ENCODE results near the gene GSS. TPM values are rescaled to one million over a fixed set of nuclear protein-coding genes. Genes with fewer than 3 reads are reported as not detected.

GSS gene
- total RNA-seq, 1 donor from 2014 or later: 26.1 TPM

DNA sequence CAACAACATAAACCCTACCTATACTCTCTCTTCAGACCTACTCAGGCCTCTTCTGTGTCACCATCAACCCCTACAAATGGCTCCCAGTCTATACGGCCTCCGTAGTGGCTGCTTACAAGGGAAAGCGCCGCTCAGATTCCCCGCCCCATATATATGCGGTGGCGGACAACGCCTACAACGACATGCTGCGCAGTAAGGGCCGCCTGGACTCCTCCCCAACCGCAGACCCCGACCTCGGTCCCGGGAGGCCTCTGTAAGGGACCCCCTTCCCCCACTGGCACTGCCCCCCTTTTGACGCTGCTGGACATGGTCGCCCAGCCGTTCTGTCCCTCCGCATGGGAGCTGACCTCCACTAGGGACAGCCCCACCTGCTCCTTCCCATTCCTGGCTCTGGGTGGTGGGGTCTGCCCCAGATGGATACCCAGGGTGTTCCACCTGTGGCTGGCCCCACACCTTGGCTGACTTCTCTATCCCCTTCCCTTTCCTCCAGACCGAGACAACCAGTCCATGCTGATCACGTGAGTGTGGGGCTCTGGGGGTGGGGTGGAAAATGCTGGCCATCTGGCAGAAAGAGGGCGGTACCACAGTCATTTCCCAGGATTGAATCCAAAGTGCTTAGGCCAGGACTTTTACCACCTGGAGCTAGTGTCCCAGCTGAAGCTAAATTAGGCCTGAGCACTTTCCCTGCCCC, 25.1 kb upstream of the GSS start:
- DNase-seq (no peak), ATAC-seq (ENCODE audit: low read depth) (no peak)

GRCh38 chr20:34979366-34980153, 24.0 kb upstream of the GSS start:
- no peaks in the 10 kb centered on the region for H3K9me3 Mint-ChIP-seq
- H3K36me3 Mint-ChIP-seq (ENCODE audit: low read depth): no peaks in the 10 kb centered on the region
- ChIA-PET POLR2A (no interaction called here), CTCF (no interaction called here)
- no peak overlapping the region for H3K27ac Mint-ChIP-seq
- intact Hi-C loops (cut with micrococcal nuclease): no loop called here
- H3K4me3 Mint-ChIP-seq: no peak overlapping the region
- peaks cover 33% of the 10 kb centered on the region for H3K27me3 Mint-ChIP-seq
- TF ChIP-seq, protein P1, sequence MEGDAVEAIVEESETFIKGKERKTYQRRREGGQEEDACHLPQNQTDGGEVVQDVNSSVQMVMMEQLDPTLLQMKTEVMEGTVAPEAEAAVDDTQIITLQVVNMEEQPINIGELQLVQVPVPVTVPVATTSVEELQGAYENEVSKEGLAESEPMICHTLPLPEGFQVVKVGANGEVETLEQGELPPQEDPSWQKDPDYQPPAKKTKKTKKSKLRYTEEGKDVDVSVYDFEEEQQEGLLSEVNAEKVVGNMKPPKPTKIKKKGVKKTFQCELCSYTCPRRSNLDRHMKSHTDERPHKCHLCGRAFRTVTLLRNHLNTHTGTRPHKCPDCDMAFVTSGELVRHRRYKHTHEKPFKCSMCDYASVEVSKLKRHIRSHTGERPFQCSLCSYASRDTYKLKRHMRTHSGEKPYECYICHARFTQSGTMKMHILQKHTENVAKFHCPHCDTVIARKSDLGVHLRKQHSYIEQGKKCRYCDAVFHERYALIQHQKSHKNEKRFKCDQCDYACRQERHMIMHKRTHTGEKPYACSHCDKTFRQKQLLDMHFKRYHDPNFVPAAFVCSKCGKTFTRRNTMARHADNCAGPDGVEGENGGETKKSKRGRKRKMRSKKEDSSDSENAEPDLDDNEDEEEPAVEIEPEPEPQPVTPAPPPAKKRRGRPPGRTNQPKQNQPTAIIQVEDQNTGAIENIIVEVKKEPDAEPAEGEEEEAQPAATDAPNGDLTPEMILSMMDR (IDR thresholded peaks at IDR 0.05): no peak
- DNase-seq: no peak
- ATAC-seq (ENCODE audit: low read depth): no peak
- no peaks in the 10 kb centered on the region for H3K4me1 Mint-ChIP-seq

More for the DNA sequence above, 25.1 kb upstream of the GSS start:
- H3K4me1 Mint-ChIP-seq: no peaks in the 10 kb centered on the region
- CTCF ChIA-PET: no interaction called here
- H3K9me3 Mint-ChIP-seq: no peaks in the 10 kb centered on the region
- TF ChIP-seq, protein P1 (IDR thresholded peaks at IDR 0.05): no peak
- H3K27me3 Mint-ChIP-seq: peaks cover 34% of the 10 kb centered on the region
- H3K36me3 Mint-ChIP-seq (ENCODE audit: low read depth): no peaks in the 10 kb centered on the region
- H3K4me3 Mint-ChIP-seq: no peak overlapping the region
- POLR2A ChIA-PET: no interaction called here
- intact Hi-C loops (cut with micrococcal nuclease): no loop called here
- no peak overlapping the region for H3K27ac Mint-ChIP-seq

GRCh38 chr20:34978092-34978744, 22.6 kb upstream of the GSS start:
- ChIA-PET POLR2A (interaction anchor here (0.6 kb wide), 1 partner anchor 54 kb away, joined by 3 read pairs; no protein-coding TSS in a partner anchor), CTCF (no interaction called here)
- Mint-ChIP-seq H3K27ac (no peak overlapping the region), H3K9me3 (no peaks in the 10 kb centered on the region), H3K4me1 (no peaks in the 10 kb centered on the region), H3K27me3 (peaks cover 28% of the 10 kb centered on the region), H3K4me3 (no peak overlapping the region), H3K36me3 (ENCODE audit: low read depth) (no peaks in the 10 kb centered on the region)
- intact Hi-C loops (cut with micrococcal nuclease): no loop called here
- ATAC-seq (ENCODE audit: low read depth) (no peak), DNase-seq (no peak)
- TF ChIP-seq, protein P1 (IDR thresholded peaks at IDR 0.05): no peak

DNA sequence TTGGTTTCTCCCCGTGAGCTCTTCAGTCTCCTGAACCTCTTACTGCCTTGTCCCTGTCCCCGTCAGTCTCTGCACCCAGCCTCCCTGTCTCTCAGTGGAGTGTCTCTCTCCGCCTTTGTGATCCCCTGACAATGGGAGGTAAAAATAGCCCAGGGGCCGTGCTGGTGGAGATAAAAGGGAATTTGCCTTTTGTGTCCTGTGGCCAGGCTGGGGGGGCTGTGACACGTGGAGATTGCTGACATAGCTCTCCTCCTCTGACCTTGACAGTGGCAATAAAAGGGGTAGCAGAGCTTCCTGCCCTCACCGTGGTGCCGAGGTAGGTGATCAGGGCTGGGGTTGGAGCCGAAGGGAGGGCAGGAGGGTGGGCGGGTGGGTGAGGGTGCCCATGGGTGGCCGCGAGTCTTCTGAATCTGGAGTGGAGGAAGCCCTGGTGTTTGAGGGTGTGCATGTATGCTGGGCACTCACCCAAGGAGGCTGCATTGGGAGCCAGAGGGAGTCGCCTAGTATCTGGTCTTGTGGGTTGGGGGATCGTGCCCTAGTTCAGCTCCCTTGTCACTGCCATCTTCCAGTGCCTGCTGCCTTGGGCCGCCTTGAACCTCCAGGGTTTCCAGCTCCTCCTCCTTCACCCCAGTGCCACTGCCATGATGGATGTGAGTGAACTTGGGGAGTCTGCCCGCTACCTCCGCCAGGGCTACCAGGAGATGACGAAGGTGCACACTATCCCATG, 21.9 kb upstream of the GSS start:
- H3K4me3 Mint-ChIP-seq: no peak overlapping the region
- no peak for DNase-seq
- ATAC-seq (ENCODE audit: low read depth): no peak
- H3K4me1 Mint-ChIP-seq: no peaks in the 10 kb centered on the region
- ChIA-PET POLR2A (interaction anchor here (0.6 kb wide), 1 partner anchor 53 kb away, joined by 3 read pairs; no protein-coding TSS in a partner anchor), CTCF (no interaction called here)
- no peaks in the 10 kb centered on the region for H3K9me3 Mint-ChIP-seq
- H3K27ac Mint-ChIP-seq: no peak overlapping the region
- TF ChIP-seq, protein P1 (IDR thresholded peaks at IDR 0.05): no peak
- intact Hi-C loops (cut with micrococcal nuclease): no loop called here
- H3K27me3 Mint-ChIP-seq: peaks cover 23% of the 10 kb centered on the region
- H3K36me3 Mint-ChIP-seq (ENCODE audit: low read depth): no peaks in the 10 kb centered on the region

All from activated B cell treated with CpG ODN at 0.5 μM for 24 hours (primary cell).